ENCODE data around the gene SPOCK3. TPM values are rescaled to one million over a fixed set of nuclear protein-coding genes. Genes with fewer than 3 reads are reported as not detected.

SPOCK3 gene
- total RNA-seq, 1 experiment from 2014 or later = 1.9 TPM

DNA sequence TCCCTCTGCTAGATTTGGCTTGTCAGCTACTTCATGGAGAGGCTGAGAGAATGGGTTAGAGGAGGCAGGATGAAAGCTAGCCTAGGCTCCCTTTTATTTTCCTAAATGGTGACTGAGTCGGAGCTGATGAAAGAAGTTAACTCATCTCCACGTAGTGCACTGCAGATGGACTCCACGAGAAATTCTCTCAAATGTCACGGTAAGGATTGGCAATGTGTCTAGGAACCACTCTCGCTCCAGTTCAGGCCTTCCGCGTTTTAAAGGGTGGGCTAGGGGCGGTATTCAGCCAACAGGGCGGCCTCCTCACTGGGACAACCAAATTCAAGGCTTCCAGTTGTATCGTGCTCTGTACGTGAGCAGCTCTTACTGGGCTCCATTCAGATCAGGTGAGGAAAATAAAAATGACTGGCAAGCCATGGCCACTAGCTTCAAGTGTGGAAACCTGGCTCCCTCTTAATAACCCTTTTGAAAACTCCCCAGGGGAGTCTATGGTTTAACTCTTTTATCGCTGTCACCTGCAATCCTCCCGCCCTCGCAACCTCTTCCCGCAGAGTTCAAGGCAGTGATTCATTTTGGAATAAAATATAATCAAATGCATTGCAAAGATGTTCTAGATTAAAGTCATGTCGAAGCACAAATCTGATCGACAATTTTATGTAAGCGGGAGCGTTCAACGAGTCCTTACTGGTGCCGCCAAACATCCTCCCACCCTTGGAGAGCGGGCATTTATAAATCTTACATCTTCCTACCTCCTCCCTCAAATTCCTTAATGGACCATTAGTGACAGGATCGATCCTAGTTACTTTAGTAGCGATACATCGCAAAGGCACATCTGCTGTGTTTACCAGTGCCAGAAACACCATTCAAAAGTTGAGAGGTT, 1.2 kb downstream of the SPOCK3 start:
- no peaks in the 10 kb centered on the region for H3K9me3 ChIP-seq (ENCODE audit: low read length)
- POLR2A ChIA-PET (ENCODE audit: unreplicated experiment) = no interaction called here
- H3K27me3 ChIP-seq (ENCODE audit: low read length) = no peaks in the 10 kb centered on the region
- ATAC-seq (no peak), DNase-seq (no peak)
- H2AFZ ChIP-seq (ENCODE audit: low read length) = peak overlapping the region; percentile 99
- H4K20me1 ChIP-seq (ENCODE audit: low read length) = no peaks in the 10 kb centered on the region
- no peak overlapping the region for H3K27ac ChIP-seq (ENCODE audit: low read length)
- TF ChIP-seq, protein P1, sequence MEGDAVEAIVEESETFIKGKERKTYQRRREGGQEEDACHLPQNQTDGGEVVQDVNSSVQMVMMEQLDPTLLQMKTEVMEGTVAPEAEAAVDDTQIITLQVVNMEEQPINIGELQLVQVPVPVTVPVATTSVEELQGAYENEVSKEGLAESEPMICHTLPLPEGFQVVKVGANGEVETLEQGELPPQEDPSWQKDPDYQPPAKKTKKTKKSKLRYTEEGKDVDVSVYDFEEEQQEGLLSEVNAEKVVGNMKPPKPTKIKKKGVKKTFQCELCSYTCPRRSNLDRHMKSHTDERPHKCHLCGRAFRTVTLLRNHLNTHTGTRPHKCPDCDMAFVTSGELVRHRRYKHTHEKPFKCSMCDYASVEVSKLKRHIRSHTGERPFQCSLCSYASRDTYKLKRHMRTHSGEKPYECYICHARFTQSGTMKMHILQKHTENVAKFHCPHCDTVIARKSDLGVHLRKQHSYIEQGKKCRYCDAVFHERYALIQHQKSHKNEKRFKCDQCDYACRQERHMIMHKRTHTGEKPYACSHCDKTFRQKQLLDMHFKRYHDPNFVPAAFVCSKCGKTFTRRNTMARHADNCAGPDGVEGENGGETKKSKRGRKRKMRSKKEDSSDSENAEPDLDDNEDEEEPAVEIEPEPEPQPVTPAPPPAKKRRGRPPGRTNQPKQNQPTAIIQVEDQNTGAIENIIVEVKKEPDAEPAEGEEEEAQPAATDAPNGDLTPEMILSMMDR (conservative IDR thresholded peaks at IDR 0.05; ENCODE audit: low read depth, low read length) = no peak
- no peak for TF ChIP-seq EZH2 (IDR thresholded peaks at IDR 0.05; ENCODE audit: low read length, unreplicated experiment)
- no peak for TF ChIP-seq EZH2phosphoT487 (IDR thresholded peaks at IDR 0.05; ENCODE audit: borderline replicate concordance, low read length)
- no peaks in the 10 kb centered on the region for H3K9me2 ChIP-seq (replicated peaks; ENCODE audit: low read length)
- no peaks in the 10 kb centered on the region for H3F3A ChIP-seq (ENCODE audit: low read length, unreplicated experiment)
- H3K79me2 ChIP-seq (ENCODE audit: low read length) = no peaks in the 10 kb centered on the region
- peak overlapping the region; percentile 89 for H3K4me3 ChIP-seq (ENCODE audit: low read length)
- peak overlapping the region; percentile 98 for H3K4me2 ChIP-seq (ENCODE audit: low read length)
- BruUV-seq (replicated peaks) = no TSS peak
- intact Hi-C loops (cut with micrococcal nuclease) = loop anchor here (5.0 kb wide), 1 partner anchor 211 kb away; no protein-coding TSS in a partner anchor
- no peaks in the 10 kb centered on the region for H3K36me3 ChIP-seq (ENCODE audit: low read depth, low read length)
- CTCF ChIA-PET = no interaction called here
- no peak overlapping the region for H3K9ac ChIP-seq (ENCODE audit: low read length)
- no peaks in the 10 kb centered on the region for H3K4me1 ChIP-seq (ENCODE audit: insufficient read depth, low read length)

DNA sequence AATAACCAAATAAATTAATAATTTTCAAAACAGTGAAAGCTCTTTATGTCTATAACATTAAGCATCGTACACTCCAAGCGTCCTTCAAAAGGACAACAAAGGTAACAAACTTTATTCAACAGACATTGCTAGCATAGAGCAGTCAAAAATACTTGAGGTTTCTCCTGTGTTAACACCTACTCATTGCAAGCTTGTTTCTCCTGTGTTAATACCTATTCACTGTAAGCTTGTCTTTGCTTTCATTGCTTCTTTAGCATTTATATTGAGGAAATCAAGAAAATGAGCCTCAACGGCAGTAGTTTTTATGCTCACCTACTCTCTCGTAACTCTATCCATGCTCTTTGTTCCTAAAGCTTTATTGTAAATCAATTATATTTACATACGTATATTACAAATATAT, 3.5 kb downstream of the SPOCK3 start:
- Histone ChIP-seq H3K4me1 (ENCODE audit: insufficient read depth, low read length) (no peaks in the 10 kb centered on the region), H3K9me3 (ENCODE audit: low read length) (no peaks in the 10 kb centered on the region), H3K9me2 (replicated peaks; ENCODE audit: low read length) (no peaks in the 10 kb centered on the region), H3K4me2 (ENCODE audit: low read length) (no peak overlapping the region), H3K36me3 (ENCODE audit: low read depth, low read length) (no peaks in the 10 kb centered on the region), H2AFZ (ENCODE audit: low read length) (no peak overlapping the region), H3K4me3 (ENCODE audit: low read length) (no peak overlapping the region), H4K20me1 (ENCODE audit: low read length) (no peaks in the 10 kb centered on the region), H3F3A (ENCODE audit: low read length, unreplicated experiment) (no peaks in the 10 kb centered on the region), H3K27me3 (ENCODE audit: low read length) (no peaks in the 10 kb centered on the region), H3K79me2 (ENCODE audit: low read length) (no peaks in the 10 kb centered on the region), H3K9ac (ENCODE audit: low read length) (no peak overlapping the region), H3K27ac (ENCODE audit: low read length) (no peak overlapping the region)
- POLR2A ChIA-PET (ENCODE audit: unreplicated experiment) = no interaction called here
- CTCF ChIA-PET = no interaction called here
- intact Hi-C loops (cut with micrococcal nuclease) = loop anchor here (5.0 kb wide), 1 partner anchor 208 kb away; no protein-coding TSS in a partner anchor
- no TSS peak for BruUV-seq (replicated peaks)
- DNase-seq (no peak), ATAC-seq (no peak)
- TF ChIP-seq, protein P1 (conservative IDR thresholded peaks at IDR 0.05; ENCODE audit: low read depth, low read length) = no peak

DNA sequence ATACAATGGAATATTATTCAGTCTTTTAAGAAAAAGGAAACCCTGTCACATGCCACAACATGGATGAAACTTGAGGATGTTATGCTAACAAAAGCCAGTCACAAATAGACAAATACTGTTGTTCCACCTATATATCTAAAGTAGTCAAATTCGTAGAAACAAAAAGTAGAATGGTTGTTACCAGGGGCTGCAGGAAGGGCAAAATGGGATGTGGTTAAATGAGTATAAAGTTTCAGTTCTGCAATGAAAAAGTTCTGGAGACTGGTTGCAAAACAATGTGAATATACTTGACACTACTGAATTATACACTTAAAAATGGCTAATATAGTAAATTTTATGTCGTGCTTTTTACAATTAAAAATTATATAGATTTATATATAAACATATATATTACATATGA, 12.2 kb downstream of the SPOCK3 start:
- no peak overlapping the region for H3K9ac ChIP-seq (ENCODE audit: low read length)
- BruUV-seq (replicated peaks) = no TSS peak
- H3K4me1 ChIP-seq (ENCODE audit: insufficient read depth, low read length) = peaks cover 21% of the 10 kb centered on the region
- no peak overlapping the region for H3K4me2 ChIP-seq (ENCODE audit: low read length)
- CTCF ChIA-PET = no interaction called here
- no peaks in the 10 kb centered on the region for H3F3A ChIP-seq (ENCODE audit: low read length, unreplicated experiment)
- no peaks in the 10 kb centered on the region for H3K9me2 ChIP-seq (replicated peaks; ENCODE audit: low read length)
- no peak for TF ChIP-seq EZH2 (IDR thresholded peaks at IDR 0.05; ENCODE audit: low read length, unreplicated experiment)
- no peak for TF ChIP-seq EZH2phosphoT487 (IDR thresholded peaks at IDR 0.05; ENCODE audit: borderline replicate concordance, low read length)
- TF ChIP-seq, protein P1 (conservative IDR thresholded peaks at IDR 0.05; ENCODE audit: low read depth, low read length) = no peak
- no peak for DNase-seq
- intact Hi-C loops (cut with micrococcal nuclease) = no loop called here
- no peaks in the 10 kb centered on the region for H4K20me1 ChIP-seq (ENCODE audit: low read length)
- no peaks in the 10 kb centered on the region for H3K36me3 ChIP-seq (ENCODE audit: low read depth, low read length)
- H3K4me3 ChIP-seq (ENCODE audit: low read length) = no peak overlapping the region
- no peak for ATAC-seq
- no peaks in the 10 kb centered on the region for H3K9me3 ChIP-seq (ENCODE audit: low read length)
- H3K27me3 ChIP-seq (ENCODE audit: low read length) = no peaks in the 10 kb centered on the region
- H3K27ac ChIP-seq (ENCODE audit: low read length) = no peak overlapping the region
- POLR2A ChIA-PET (ENCODE audit: unreplicated experiment) = no interaction called here
- no peaks in the 10 kb centered on the region for H3K79me2 ChIP-seq (ENCODE audit: low read length)
- no peak overlapping the region for H2AFZ ChIP-seq (ENCODE audit: low read length)

All from PC-3 (cell line).